Kidney (tissue), 14 donors: ENCODE data around the gene TTLL11. TPM values are rescaled to one million over a fixed set of nuclear protein-coding genes. Genes with fewer than 3 reads are reported as not detected.

ENCODE experiments used
- DNase-seq, 5 donors: peaks; one replicate each; pipeline ENCODE4 v3.0.0-alpha.2; 2013 to 2020
- FAIRE-seq: peaks from 2 replicates; lab custom pipeline; 2012; peaks lifted over from hg19 to GRCh38; lab: Jason Lieb, UNC
- H3K27ac ChIP-seq, 2 donors: one replicate each; pipeline ENCODE4 v1.7.0; 2013; ENCODE audit warnings: low read depth in 2 of 2, low read length in 2 of 2, inconsistent platforms in 1 of 2
- H3K27me3 ChIP-seq: one replicate; pipeline ENCODE4 v1.7.1; 2013; ENCODE audit warnings: low read length, inconsistent platforms; ENCODE audit not compliant: control insufficient read depth, insufficient read depth
- H3K36me3 ChIP-seq, 3 donors: one replicate each; pipeline versions ENCODE4 v1.7.0 to v1.7.1; 2013; ENCODE audit warnings: low read length in 3 of 3, control low read depth in 1 of 3, inconsistent platforms in 1 of 3; ENCODE audit not compliant: insufficient read depth in 3 of 3, control insufficient read depth in 2 of 3
- H3K4me1 ChIP-seq, 3 donors: one replicate each; pipeline versions ENCODE4 v1.7.0 to v1.7.1; 2013; ENCODE audit warnings: low read length in 3 of 3, inconsistent platforms in 1 of 3, low read depth in 1 of 3; ENCODE audit not compliant: control insufficient read depth in 2 of 3, insufficient read depth in 2 of 3
- H3K4me3 ChIP-seq, 3 donors: one replicate each; pipeline versions ENCODE4 v1.7.0 to v1.8.1; 2013; ENCODE audit warnings: low read length in 3 of 3, control low read depth in 1 of 3, inconsistent platforms in 1 of 3
- H3K9ac ChIP-seq, 3 donors: one replicate each; pipeline versions ENCODE4 v1.7.0 to v1.7.1; 2013; ENCODE audit warnings: low read length in 3 of 3, control low read depth in 1 of 3, inconsistent platforms in 1 of 3
- H3K9me3 ChIP-seq, 3 donors: one replicate each; pipeline versions ENCODE4 v1.7.0 to v1.7.1; 2013; ENCODE audit warnings: low read length in 3 of 3, control low read depth in 1 of 3, inconsistent platforms in 1 of 3; ENCODE audit not compliant: control insufficient read depth in 2 of 3, insufficient read depth in 1 of 3
- intact Hi-C: fragments of 100-400 bp; cut with DNase I; formaldehyde crosslinking; loops from one replicate; pipeline ENCODE4 v1.11.1; 2022
- polyA plus RNA-seq: library from polyadenylated mRNA; stranded (reverse); fragments of 350-450 nt; fragmentation: Illumina TruSeq; extraction: RNeasy Lipid Tissue Mini Kit (QIAGEN cat#74804); gene quantifications from one replicate; pipeline ENCODE4 v1.2.3, GENCODE V29; 2014; ENCODE audit warnings: low read depth, low replicate concordance; ENCODE audit not compliant: insufficient read depth
- total RNA-seq: library from RNA; stranded (reverse); fragmentation: NEBNext Ultra II Directional; extraction: Animal tissue kit (Norgen Biotek cat#: 25700); gene quantifications from one replicate; pipeline ENCODE4 v1.2.1, GENCODE V29; 2021
- TF ChIP-seq, protein P1 (sequence below): IDR thresholded peaks from 3 replicates; pipeline ENCODE4 v1.5.1; 2012; ENCODE audit warnings: mild to moderate bottlenecking, moderate library complexity, borderline replicate concordance; ENCODE audit not compliant: insufficient read depth; ENCODE audit errors: extremely low read depth
- donor health status: control.
- donor health status: control.
- donor health status: control.
- donor health status: control.
- donor health status: control.
- donor health status: DM: yes; HTN: yes; CAD: no.
- donor health status: Normal renal cell carcinoma (clear cell type).

The TTLL11 gene
- total and polyA plus RNA-seq, 2 donors from 2014 or later: 2.3 to 10.0 TPM

DNA sequence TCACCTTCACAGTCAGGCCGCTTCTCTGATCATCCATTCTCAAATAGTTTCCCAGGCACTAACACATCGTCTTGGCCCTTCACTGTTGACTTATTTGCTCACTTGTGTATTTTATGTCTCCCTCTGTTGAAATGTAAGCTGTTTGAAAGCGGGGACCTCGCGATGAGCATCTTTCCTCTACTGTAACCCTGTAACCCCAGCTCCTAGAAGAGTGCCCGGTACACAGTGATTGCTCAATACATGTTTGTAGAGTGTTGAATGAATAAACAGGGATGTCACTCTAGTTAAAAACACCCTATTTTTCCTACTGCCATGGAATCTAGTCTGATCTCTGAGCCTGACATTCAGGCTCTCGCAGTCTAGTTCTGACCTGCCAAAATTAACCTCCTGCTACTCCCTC, 150.8 kb downstream of the TTLL11 start:
- H3K27me3 ChIP-seq: no peaks in the 10 kb centered on the region
- peaks cover 0 to 3% (median 0%) of the 10 kb centered on the region in 3 donors for H3K4me1 ChIP-seq
- FAIRE-seq (no peak), DNase-seq (no peak)
- no peaks in the 10 kb centered on the region for H3K36me3 ChIP-seq
- no peak overlapping the region for H3K27ac ChIP-seq
- H3K4me3 ChIP-seq: no peak overlapping the region
- intact Hi-C loops: no loop called here
- no peaks in the 10 kb centered on the region for H3K9me3 ChIP-seq
- no peak overlapping the region for H3K9ac ChIP-seq
- TF ChIP-seq, protein P1, sequence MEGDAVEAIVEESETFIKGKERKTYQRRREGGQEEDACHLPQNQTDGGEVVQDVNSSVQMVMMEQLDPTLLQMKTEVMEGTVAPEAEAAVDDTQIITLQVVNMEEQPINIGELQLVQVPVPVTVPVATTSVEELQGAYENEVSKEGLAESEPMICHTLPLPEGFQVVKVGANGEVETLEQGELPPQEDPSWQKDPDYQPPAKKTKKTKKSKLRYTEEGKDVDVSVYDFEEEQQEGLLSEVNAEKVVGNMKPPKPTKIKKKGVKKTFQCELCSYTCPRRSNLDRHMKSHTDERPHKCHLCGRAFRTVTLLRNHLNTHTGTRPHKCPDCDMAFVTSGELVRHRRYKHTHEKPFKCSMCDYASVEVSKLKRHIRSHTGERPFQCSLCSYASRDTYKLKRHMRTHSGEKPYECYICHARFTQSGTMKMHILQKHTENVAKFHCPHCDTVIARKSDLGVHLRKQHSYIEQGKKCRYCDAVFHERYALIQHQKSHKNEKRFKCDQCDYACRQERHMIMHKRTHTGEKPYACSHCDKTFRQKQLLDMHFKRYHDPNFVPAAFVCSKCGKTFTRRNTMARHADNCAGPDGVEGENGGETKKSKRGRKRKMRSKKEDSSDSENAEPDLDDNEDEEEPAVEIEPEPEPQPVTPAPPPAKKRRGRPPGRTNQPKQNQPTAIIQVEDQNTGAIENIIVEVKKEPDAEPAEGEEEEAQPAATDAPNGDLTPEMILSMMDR: no peak

DNA sequence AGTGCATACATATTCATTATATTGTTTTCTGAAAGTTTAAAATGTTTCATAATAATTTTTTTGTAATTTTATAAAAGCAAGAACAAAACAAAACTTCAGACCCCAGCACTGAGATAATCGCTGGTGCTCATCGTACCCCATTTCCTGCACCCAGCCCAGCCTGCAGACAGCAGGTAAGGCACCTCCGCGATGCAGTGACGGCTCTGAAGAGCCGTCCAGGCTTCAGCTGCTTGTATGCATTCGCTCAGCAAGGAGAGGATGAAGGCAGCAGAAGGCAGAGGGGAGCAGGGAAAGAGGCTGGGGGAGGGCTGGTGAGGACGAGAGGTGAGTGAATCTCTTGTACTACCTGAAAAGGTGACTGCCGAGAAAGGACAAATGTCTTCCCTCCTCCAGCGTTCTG, 153.5 kb downstream of the TTLL11 start:
- Histone ChIP-seq H3K27ac (no peak overlapping the region), H3K4me1 (peaks cover 2 to 7% (median 3%) of the 10 kb centered on the region in 3 donors), H3K4me3 (no peak overlapping the region), H3K27me3 (no peaks in the 10 kb centered on the region), H3K36me3 (no peaks in the 10 kb centered on the region), H3K9ac (no peak overlapping the region), H3K9me3 (no peaks in the 10 kb centered on the region)
- TF ChIP-seq, protein P1: no peak
- DNase-seq (no peak), FAIRE-seq (no peak)
- intact Hi-C loops: no loop called here

DNA sequence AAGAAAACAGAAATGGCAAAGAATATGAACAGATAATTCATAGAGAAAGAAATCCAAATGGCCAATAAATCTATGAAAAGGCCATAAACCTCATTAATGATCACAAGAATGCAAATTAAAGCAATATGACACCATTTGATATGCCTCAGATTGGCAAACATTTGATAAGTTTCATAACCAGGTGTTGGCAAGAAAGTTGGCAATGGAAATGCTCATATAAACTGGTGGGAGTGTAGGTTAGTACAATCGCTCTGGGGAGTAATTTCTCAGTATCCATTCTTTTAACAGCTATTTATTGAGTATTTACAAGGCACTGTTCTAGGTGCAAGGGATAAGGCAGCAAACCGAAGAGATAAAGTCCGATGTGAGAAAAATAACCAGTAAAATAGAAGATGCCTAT, 154.5 kb downstream of the TTLL11 start:
- no peaks in the 10 kb centered on the region for H3K27me3 ChIP-seq
- TF ChIP-seq, protein P1: no peak
- no peak overlapping the region for H3K4me3 ChIP-seq
- intact Hi-C loops: no loop called here
- no peak for DNase-seq
- no peaks in the 10 kb centered on the region for H3K9me3 ChIP-seq
- H3K9ac ChIP-seq: no peak overlapping the region
- FAIRE-seq: no peak
- H3K36me3 ChIP-seq: no peaks in the 10 kb centered on the region
- H3K4me1 ChIP-seq: peaks cover 2 to 7% (median 3%) of the 10 kb centered on the region in 3 donors
- no peak overlapping the region for H3K27ac ChIP-seq

DNA sequence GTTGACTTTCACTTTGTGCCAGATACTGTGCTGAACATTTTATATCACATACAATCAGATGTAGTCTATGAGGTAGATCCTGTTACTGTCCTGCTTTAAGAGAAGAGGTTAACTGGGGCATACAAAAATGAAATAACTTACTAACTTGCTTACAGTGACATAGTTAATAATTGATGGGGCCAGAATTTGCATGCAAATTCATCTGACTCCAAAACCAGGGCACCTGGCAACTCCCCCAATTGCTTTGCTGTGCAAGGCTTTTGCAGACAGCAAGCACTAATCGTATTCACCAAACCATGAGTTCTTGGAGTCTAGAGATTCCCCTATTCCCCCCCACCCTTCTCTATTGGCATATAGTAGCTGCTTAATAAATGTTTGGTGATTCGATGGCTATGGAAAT, 155.9 kb downstream of the TTLL11 start:
- DNase-seq: peak in 1 of 5 donors; percentile 44
- no peaks in the 10 kb centered on the region for H3K9me3 ChIP-seq
- peaks cover 0 to 7% (median 2%) of the 10 kb centered on the region in 3 donors for H3K4me1 ChIP-seq
- H3K4me3 ChIP-seq: peak overlapping the region in 1 of 3 donors; percentile 6
- no peak overlapping the region for H3K9ac ChIP-seq
- no peaks in the 10 kb centered on the region for H3K27me3 ChIP-seq
- FAIRE-seq: peak; percentile 8
- no peak overlapping the region for H3K27ac ChIP-seq
- TF ChIP-seq, protein P1: no peak
- intact Hi-C loops: no loop called here
- no peaks in the 10 kb centered on the region for H3K36me3 ChIP-seq
